Measurements from ENCODE around the gene PLD3. TPM values are rescaled to one million over a fixed set of nuclear protein-coding genes. Genes with fewer than 3 reads are reported as not detected.

PLD3 gene
- total RNA-seq, 1 donor from 2014 or later, result 321 TPM

Other genes with a start within 250 kb of the PLD3 start
- 5.6 and 11.2 TPM in 2 replicates for gene MAP3K10, start 157.3 kb upstream of the PLD3 start, total RNA-seq
- gene TTC9B, start 130.3 kb upstream of the PLD3 start, total RNA-seq, result not detected in 2 replicates
- 0.05 and 0.52 TPM in 2 replicates for gene CCNP, start 122.0 kb upstream of the PLD3 start, total RNA-seq
- gene AKT2, start 63.4 kb upstream of the PLD3 start, total RNA-seq, result 65.8 and 111 TPM in 2 replicates
- gene C19orf47, start 298 bp upstream of the PLD3 start, total RNA-seq, result 3.5 and 6.7 TPM in 2 replicates
- gene HIPK4, start 41.5 kb downstream of the PLD3 start, total RNA-seq, result not detected in 2 replicates
- 0.52 and 1.0 TPM in 2 replicates for gene PRX, start 64.7 kb downstream of the PLD3 start, total RNA-seq
- gene SERTAD1, start 77.3 kb downstream of the PLD3 start, total RNA-seq, result 13.3 and 17.0 TPM in 2 replicates
- 13.2 and 21.5 TPM in 2 replicates for gene SERTAD3, start 95.6 kb downstream of the PLD3 start, total RNA-seq
- gene BLVRB, start 117.0 kb downstream of the PLD3 start, total RNA-seq, result 43.0 and 59.6 TPM in 2 replicates
- 0.89 and 2.4 TPM in 2 replicates for gene SPTBN4, start 118.3 kb downstream of the PLD3 start, total RNA-seq
- gene SHKBP1, start 228.2 kb downstream of the PLD3 start, total RNA-seq, result 32.8 and 53.5 TPM in 2 replicates